Mucosa of stomach (tissue), 1 donor: Measurements from ENCODE around the gene SLC35E3.
"Not testable (repeated sequence)": the region's sequence is repeated elsewhere in the genome, so short reads cannot be mapped to it uniquely, and the experiment has no call there.

Experiments used
- H3K27me3 ChIP-seq: one replicate; pipeline ENCODE4 v1.7.0; 2013; ENCODE audit warnings: mild to moderate bottlenecking, low read length; ENCODE audit not compliant: control insufficient read depth, insufficient read depth
- H3K36me3 ChIP-seq: one replicate; pipeline ENCODE4 v1.7.0; 2013; ENCODE audit warnings: low read length; ENCODE audit not compliant: control insufficient read depth, insufficient read depth
- H3K4me1 ChIP-seq: one replicate; pipeline ENCODE4 v1.7.0; 2013; ENCODE audit warnings: mild to moderate bottlenecking, low read length; ENCODE audit not compliant: control insufficient read depth, insufficient read depth
- H3K4me3 ChIP-seq: one replicate; pipeline ENCODE4 v1.7.0; 2013; ENCODE audit warnings: low read length
- H3K9ac ChIP-seq: one replicate; pipeline ENCODE4 v1.7.0; 2013; ENCODE audit warnings: mild to moderate bottlenecking, low read length, moderate library complexity
- H3K9me3 ChIP-seq: one replicate; pipeline ENCODE4 v1.7.0; 2013; ENCODE audit warnings: mild to moderate bottlenecking, low read length, moderate library complexity; ENCODE audit not compliant: control insufficient read depth
- donor health status: Pancreatic carcinoma.

The SLC35E3 gene

GRCh38 chr12:68811573-68811972 is 65.6 kb downstream of the SLC35E3 start:
- H3K9me3 ChIP-seq, H3K9ac ChIP-seq, H3K27me3 ChIP-seq, H3K36me3 ChIP-seq, H3K4me3 ChIP-seq: not testable (repeated sequence)
- H3K4me1 ChIP-seq: peaks cover 14% of the 10 kb centered on the region

GRCh38 chr12:68812553-68813241 is 66.7 kb downstream of the SLC35E3 start:
- Histone ChIP-seq H3K36me3 (no peaks in the 10 kb centered on the region), H3K4me3 (no peak overlapping the region), H3K4me1 (peaks cover 7% of the 10 kb centered on the region)

GRCh38 chr12:68813242-68813593 is 67.2 kb downstream of the SLC35E3 start:
- H3K36me3 ChIP-seq: no peaks in the 10 kb centered on the region
- no peak overlapping the region for H3K9ac ChIP-seq

More at GRCh38 chr12:68812553-68813241, 66.7 kb downstream of the SLC35E3 start:
- Histone ChIP-seq H3K9me3 (no peaks in the 10 kb centered on the region), H3K27me3 (no peaks in the 10 kb centered on the region), H3K9ac (no peak overlapping the region)

GRCh38 chr12:68814490-68815231 is 68.7 kb downstream of the SLC35E3 start:
- no peaks in the 10 kb centered on the region for H3K27me3 ChIP-seq
- no peaks in the 10 kb centered on the region for H3K9me3 ChIP-seq
- H3K4me1 ChIP-seq: peaks cover 7% of the 10 kb centered on the region
- H3K36me3 ChIP-seq: no peaks in the 10 kb centered on the region
- H3K4me3 ChIP-seq: no peak overlapping the region
- H3K9ac ChIP-seq: no peak overlapping the region

More at GRCh38 chr12:68813242-68813593, 67.2 kb downstream of the SLC35E3 start:
- no peaks in the 10 kb centered on the region for H3K9me3 ChIP-seq
- peaks cover 7% of the 10 kb centered on the region for H3K4me1 ChIP-seq
- no peak overlapping the region for H3K4me3 ChIP-seq
- H3K27me3 ChIP-seq: no peaks in the 10 kb centered on the region

DNA sequence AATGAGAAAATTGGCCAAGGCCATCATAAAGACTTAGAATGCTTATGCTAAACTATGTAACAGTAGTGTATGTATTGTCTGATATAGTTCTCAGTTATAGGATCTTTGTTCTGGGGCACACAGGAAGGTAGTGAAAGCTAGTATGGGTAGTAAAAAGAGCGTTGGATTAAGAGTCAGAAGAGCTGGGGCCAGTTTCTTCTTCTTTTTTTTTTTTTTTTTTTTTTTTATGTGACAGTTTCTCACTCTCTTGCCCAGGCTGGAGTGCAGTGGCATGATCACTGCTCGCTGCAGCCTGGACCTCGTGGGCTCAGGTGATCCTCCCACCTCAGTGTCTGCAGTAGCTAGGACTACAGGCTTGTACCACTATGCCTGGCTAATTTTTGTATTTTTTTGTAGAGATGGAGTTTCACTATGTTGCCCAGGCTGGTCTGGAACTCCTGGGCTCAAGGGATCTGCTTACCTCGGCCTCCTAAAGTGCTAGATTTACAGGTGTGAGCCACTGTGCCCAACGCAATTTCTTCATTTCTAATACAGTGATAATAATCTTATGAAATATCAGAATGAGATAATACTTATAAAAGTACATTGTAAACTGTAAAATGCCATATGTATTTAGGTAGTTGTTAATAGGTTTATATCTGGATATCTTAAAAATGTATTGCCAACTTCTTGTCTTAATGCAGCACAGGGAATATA is 69.4 kb downstream of the SLC35E3 start:
- Histone ChIP-seq H3K36me3 (no peaks in the 10 kb centered on the region), H3K4me3 (no peak overlapping the region), H3K9me3 (no peaks in the 10 kb centered on the region), H3K27me3 (no peaks in the 10 kb centered on the region), H3K4me1 (peaks cover 7% of the 10 kb centered on the region), H3K9ac (no peak overlapping the region)

- Histone ChIP-seq H3K9ac (no peak overlapping the region), H3K27me3 (no peaks in the 10 kb centered on the region), H3K36me3 (no peaks in the 10 kb centered on the region), H3K4me1 (peaks cover 4% of the 10 kb centered on the region), H3K9me3 (no peaks in the 10 kb centered on the region), H3K4me3 (no peak overlapping the region)
These were observed 70.2 kb downstream of the SLC35E3 start for GRCh38 chr12:68815928-68816800.

- not testable (repeated sequence) for H3K9ac ChIP-seq, H3K9me3 ChIP-seq, H3K4me1 ChIP-seq, H3K36me3 ChIP-seq, H3K4me3 ChIP-seq, H3K27me3 ChIP-seq
These were observed 73.5 kb downstream of the SLC35E3 start for GRCh38 chr12:68819481-68819880.

GRCh38 chr12:68821357-68822188 is 75.6 kb downstream of the SLC35E3 start:
- Histone ChIP-seq H3K9me3 (no peaks in the 10 kb centered on the region), H3K36me3 (peaks cover 6% of the 10 kb centered on the region)

DNA sequence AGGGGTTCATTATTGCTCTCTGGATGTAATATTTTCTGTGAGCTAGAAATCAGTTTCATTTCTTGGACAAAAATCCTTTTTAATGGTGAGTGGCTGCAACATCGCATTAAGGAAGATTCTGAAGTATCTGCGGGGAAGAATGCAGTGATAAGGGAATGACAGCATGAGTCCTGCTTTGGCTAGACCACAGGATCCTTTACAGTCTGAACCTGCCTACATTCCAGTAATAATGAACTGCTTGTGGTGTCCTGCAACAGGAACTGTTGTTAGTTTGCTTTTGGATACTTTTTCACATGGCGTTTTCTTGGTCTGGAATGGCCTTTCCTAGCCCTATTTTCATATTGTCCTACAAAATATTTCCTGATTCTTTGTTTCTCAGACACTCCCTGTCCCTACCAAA is 77.7 kb downstream of the SLC35E3 start:
- H3K9me3 ChIP-seq: no peaks in the 10 kb centered on the region
- H3K27me3 ChIP-seq: no peaks in the 10 kb centered on the region
- no peaks in the 10 kb centered on the region for H3K4me1 ChIP-seq
- peaks cover 6% of the 10 kb centered on the region for H3K36me3 ChIP-seq
- no peak overlapping the region for H3K4me3 ChIP-seq
- no peak overlapping the region for H3K9ac ChIP-seq

More at GRCh38 chr12:68821357-68822188, 75.6 kb downstream of the SLC35E3 start:
- H3K27me3 ChIP-seq: no peaks in the 10 kb centered on the region
- no peaks in the 10 kb centered on the region for H3K4me1 ChIP-seq
- no peak overlapping the region for H3K9ac ChIP-seq
- no peak overlapping the region for H3K4me3 ChIP-seq

- H3K36me3 ChIP-seq: peaks cover 6% of the 10 kb centered on the region
- no peaks in the 10 kb centered on the region for H3K27me3 ChIP-seq
- no peaks in the 10 kb centered on the region for H3K4me1 ChIP-seq
- H3K4me3 ChIP-seq: no peak overlapping the region
- H3K9me3 ChIP-seq: no peaks in the 10 kb centered on the region
- H3K9ac ChIP-seq: no peak overlapping the region
These were observed 78.2 kb downstream of the SLC35E3 start for GRCh38 chr12:68824131-68824530.
